ENCODE data around the gene RERG.
"Not testable (repeated sequence)": the region's sequence is repeated elsewhere in the genome, so short reads cannot be mapped to it uniquely, and the experiment has no call there.

RERG gene

DNA sequence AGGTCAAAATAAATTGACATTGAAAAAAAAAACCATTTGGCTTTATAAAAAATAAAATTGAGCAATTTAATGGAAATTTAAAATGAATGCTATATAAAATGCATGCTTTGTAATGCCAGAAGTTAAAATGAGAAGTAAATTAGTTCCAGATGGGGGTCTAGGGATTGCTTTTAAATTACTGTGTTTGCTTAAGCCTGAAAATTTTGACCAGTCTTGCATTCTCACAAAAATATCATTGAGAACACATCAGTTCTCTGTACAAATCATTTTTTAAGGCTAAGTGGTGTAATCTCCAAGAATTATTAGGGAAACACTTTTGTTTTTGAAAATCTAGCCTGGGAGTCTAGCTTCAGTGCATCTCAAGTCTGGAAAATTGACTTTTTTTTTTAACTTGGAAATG lies 90.7 kb downstream of the RERG start:
- DNase-seq = no peak

DNA sequence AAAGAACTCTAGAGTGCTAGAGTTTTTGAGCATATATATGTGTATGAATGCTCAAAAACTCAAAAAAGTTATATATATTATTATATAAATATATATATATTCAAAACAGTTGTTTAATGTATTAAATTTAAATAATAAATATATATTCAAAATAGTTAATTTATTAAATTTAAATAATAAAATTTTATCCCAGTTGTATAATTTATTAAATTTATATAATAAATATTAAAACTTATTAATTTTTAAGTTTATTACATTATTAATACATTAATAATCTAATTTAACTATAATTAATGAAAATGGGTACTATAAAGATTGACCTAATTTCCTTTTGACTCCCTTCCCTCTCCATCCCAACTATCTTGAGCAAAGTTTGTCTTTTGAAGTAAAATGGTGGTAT lies 97.8 kb downstream of the RERG start:
- no peak for DNase-seq

GRCh38 chr12:15122344-15122743 lies 98.9 kb downstream of the RERG start:
- no peak for DNase-seq

- DNase-seq = no peak
Measured at GRCh38 chr12:15118955-15119354, 102.3 kb downstream of the RERG start.

- no peak for DNase-seq
Measured at GRCh38 chr12:15116983-15117382, 104.2 kb downstream of the RERG start.

DNA sequence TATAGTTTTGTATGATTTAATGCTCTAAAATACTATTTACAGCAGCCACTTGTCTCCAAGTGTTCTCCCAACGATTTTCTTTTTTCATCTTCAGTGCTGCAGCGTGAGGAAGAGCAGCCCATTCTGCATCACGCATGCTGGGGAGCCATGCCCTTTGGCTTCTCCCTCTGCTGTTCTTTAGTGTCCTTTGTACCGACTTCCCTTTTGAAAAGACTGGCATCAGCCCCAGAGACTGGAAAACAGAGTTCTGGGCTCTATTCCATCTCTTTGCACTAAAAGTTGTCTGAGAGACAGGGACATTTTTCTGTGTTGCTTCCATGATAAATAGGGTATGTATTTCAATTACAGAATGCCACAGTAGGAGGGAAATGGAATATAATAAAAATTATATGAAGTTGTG lies 105.1 kb downstream of the RERG start:
- peak; percentile 36 for DNase-seq

- no peak for DNase-seq
Measured at GRCh38 chr12:15115434-15115833, 105.8 kb downstream of the RERG start.

GRCh38 chr12:15114501-15114900 lies 106.7 kb downstream of the RERG start:
- DNase-seq = no peak

DNA sequence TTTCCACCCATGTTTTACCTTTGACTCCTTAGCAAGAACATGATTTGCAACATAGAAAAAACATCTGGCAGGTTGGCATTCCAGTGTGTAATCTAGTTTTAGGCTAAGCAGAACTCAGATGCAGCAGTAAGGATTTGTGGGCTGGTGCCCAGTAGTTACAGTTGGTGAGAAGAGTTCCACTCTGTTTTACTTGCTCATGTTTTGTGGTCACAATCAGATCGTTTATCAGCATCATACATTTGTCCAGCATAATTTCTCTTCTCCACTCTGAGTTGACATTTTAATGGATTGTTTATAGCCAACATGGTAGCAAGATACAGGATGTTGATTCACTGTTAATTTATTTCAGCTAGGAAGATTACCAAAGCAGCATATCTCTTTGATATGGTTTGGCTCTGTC lies 128.4 kb downstream of the RERG start:
- no peak for DNase-seq

DNA sequence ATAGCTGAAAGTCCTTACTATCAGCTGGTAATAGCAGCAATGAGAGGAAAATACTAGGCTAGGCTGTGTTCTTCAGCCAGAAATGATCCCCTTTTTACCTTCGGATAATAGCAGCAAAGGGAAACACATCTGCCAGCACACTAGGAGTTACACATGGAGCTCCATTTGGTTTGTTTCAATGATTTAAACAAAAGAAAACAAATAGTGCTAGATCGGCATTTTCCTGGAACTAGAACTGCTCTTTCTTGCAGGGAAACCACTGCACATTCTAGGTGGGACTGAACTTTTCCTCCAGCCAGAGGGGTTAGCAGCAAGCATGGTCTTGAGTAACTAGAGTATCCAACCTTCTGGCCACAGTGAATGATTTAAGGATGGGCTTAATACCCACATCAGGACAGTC lies 130.8 kb downstream of the RERG start:
- DNase-seq = no peak

DNA sequence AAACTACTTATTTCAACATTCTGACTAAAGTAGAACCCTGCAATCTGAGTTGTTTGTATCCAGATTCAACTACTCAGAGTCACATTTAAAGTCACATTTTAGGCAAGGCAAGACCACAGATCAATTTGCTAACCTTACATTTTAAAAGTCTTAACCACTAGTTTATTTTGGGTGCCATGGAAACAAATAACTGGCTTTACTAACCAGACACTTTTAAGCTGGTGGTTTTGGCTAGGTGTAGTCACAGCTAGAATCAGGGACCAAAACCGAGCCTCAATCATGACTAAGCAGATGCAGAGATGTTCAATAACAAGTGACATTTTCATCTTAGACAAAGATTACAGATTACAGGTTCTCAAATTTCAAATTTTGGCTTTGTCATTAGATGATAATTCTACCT lies 133.1 kb downstream of the RERG start:
- DNase-seq = no peak

DNA sequence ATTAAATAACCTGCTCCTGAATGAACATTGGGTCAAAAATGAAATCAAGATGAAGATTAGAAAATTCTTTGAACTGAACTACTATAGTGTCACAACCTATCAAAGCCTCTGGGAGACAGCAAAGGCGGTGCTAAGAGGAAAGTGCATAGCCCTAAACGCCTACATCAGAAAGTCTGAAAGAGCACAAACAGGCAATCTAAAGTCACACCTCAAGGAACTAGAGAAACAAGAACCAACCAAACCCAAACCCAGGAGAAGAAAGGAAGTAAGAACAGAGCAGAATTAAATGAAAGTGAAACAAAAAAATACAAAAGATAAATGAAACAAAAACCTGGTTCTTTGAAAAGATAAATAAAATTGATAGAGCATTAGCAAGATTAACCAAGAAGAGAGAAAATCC lies 143.5 kb downstream of the RERG start:
- DNase-seq = not testable (repeated sequence)

DNA sequence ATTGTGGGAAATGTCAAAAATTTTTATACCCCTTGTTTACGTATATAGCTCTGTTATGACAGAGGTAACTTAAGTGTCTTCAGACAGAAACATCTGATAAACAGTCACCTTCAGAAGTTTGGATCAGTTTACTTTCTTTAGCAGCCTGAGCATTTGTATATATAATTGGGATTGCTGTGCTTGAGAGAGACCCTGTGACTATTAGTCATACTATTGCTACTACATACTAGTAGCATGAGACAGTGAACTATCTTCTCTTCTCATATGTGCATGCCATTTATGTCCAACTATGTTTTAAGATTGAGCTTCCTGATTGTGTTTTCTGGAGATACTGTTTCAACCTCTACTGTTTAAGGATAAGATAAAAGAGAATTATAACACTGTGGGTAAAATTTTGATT lies 146.9 kb downstream of the RERG start:
- DNase-seq = no peak

DNA sequence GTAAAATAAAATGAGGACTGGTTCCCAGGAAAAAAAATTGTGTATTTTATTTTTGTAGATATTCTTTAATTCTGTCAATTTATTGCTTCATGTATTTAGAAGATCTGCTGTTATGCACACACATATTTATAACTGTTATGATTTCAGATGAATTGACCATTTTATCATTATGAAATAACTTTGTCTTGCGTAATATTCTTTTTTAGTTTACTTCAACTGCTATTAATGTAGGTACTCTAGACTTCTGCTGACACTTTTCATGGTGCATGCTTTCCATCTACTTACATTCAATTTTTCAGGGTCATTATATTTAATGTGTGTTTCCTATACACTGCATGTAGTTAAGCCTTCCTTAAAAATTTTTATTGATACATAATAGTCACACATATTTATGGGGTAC lies 162.1 kb downstream of the RERG start:
- DNase-seq = no peak
